Fibroblast of upper back skin (primary cell): Measurements from ENCODE around the gene PROK1.

ENCODE experiments used
- DNase-seq: peaks from one replicate; pipeline ENCODE4 v3.0.0-alpha.2; 2013

PROK1 gene

GRCh38 chr1:110466646-110467280 is 15.8 kb downstream of the PROK1 start:
- DNase-seq, result no peak

GRCh38 chr1:110471131-110471530 is 20.2 kb downstream of the PROK1 start:
- no peak for DNase-seq

GRCh38 chr1:110472546-110472945 is 21.6 kb downstream of the PROK1 start:
- no peak for DNase-seq

GRCh38 chr1:110474444-110474843 is 23.5 kb downstream of the PROK1 start:
- DNase-seq, result no peak

GRCh38 chr1:110475362-110476027 is 24.5 kb downstream of the PROK1 start:
- no peak for DNase-seq

- no peak for DNase-seq
Measured at GRCh38 chr1:110476028-110476765, 25.2 kb downstream of the PROK1 start.

- DNase-seq, result peak; percentile 33
Measured at GRCh38 chr1:110477041-110477440, 26.1 kb downstream of the PROK1 start.

GRCh38 chr1:110477445-110477957 is 26.6 kb downstream of the PROK1 start:
- no peak for DNase-seq

GRCh38 chr1:110477967-110478640 is 27.2 kb downstream of the PROK1 start:
- no peak for DNase-seq

GRCh38 chr1:110478886-110479285 is 27.9 kb downstream of the PROK1 start:
- no peak for DNase-seq

GRCh38 chr1:110480356-110481096 is 29.6 kb downstream of the PROK1 start:
- DNase-seq, result no peak

- DNase-seq, result no peak
Measured at GRCh38 chr1:110481968-110482623, 31.1 kb downstream of the PROK1 start.

- DNase-seq, result no peak
Measured at GRCh38 chr1:110482662-110483307, 31.8 kb downstream of the PROK1 start.

GRCh38 chr1:110483308-110483685 is 32.3 kb downstream of the PROK1 start:
- no peak for DNase-seq

GRCh38 chr1:110484801-110485200 is 33.9 kb downstream of the PROK1 start:
- DNase-seq, result no peak

GRCh38 chr1:110485725-110486124 is 34.8 kb downstream of the PROK1 start:
- DNase-seq, result no peak

- DNase-seq, result no peak
Measured at GRCh38 chr1:110487726-110488125, 36.8 kb downstream of the PROK1 start.

- no peak for DNase-seq
Measured at GRCh38 chr1:110488161-110488560, 37.2 kb downstream of the PROK1 start.

GRCh38 chr1:110488867-110489266 is 37.9 kb downstream of the PROK1 start:
- no peak for DNase-seq

- DNase-seq, result no peak
Measured at GRCh38 chr1:110489406-110489805, 38.5 kb downstream of the PROK1 start.

- no peak for DNase-seq
Measured at GRCh38 chr1:110489973-110490542, 39.1 kb downstream of the PROK1 start.
